Epithelial cell of proximal tubule (primary cell): ENCODE measurements around the gene C2CD4D. TPM values are rescaled to one million over a fixed set of nuclear protein-coding genes. Genes with fewer than 3 reads are reported as not detected.

Source experiments
- DNase-seq: peaks from one replicate; pipeline ENCODE4 v3.0.0-alpha.2; 2011; ENCODE audit warnings: low read depth
- H3K4me3 ChIP-seq: 2 replicates; pipeline ENCODE4 v1.5.1; 2011; ENCODE audit warnings: low read depth, mild to moderate bottlenecking, low read length
- CTCF ChIP-seq: conservative IDR thresholded peaks from 2 replicates; pipeline ENCODE4 v1.5.1; 2012; ENCODE audit warnings: low read depth, mild to moderate bottlenecking, low read length
- total RNA-seq: library from RNA; depleted of rRNA; stranded (reverse); fragments of >200 nt; gene quantifications from 2 replicates; pipeline ENCODE4 v1.2.3, GENCODE V29; 2015

C2CD4D gene
- total RNA-seq, 1 donor from 2014 or later: 1.0 TPM

- H3K4me3 ChIP-seq: no peak overlapping the region
- no peak for TF ChIP-seq CTCF
- DNase-seq: no peak
Measured at GRCh38 chr1:151814426-151814825, 25.2 kb downstream of the C2CD4D start.

GRCh38 chr1:151813271-151813977 is 26.2 kb downstream of the C2CD4D start:
- DNase-seq: no peak
- no peak overlapping the region for H3K4me3 ChIP-seq
- TF ChIP-seq CTCF: no peak

GRCh38 chr1:151811181-151811580 is 28.4 kb downstream of the C2CD4D start:
- TF ChIP-seq CTCF: no peak
- DNase-seq: no peak
- H3K4me3 ChIP-seq: no peak overlapping the region

GRCh38 chr1:151809985-151810556 is 29.5 kb downstream of the C2CD4D start:
- no peak for DNase-seq
- H3K4me3 ChIP-seq: no peak overlapping the region
- no peak for TF ChIP-seq CTCF

- no peak for DNase-seq
- no peak overlapping the region for H3K4me3 ChIP-seq
- TF ChIP-seq CTCF: no peak
Measured at GRCh38 chr1:151809290-151809984, 30.2 kb downstream of the C2CD4D start.

GRCh38 chr1:151807766-151808165 is 31.9 kb downstream of the C2CD4D start:
- no peak for TF ChIP-seq CTCF
- no peak for DNase-seq
- H3K4me3 ChIP-seq: no peak overlapping the region
